Panc1 (cell line): ENCODE measurements around the gene SPECC1L. TPM values are rescaled to one million over a fixed set of nuclear protein-coding genes. Genes with fewer than 3 reads are reported as not detected.

Experiments
- ATAC-seq: fragments of 200-7000 bp; cut with Tn5 transposase; 2 replicates; pipeline ENCODE4 v1.9.1; 2020; ENCODE audit warnings: mild to moderate bottlenecking, moderate library complexity
- BruUV-seq: library from RNA; stranded (reverse); fragments of 400-500 nt; replicated peaks from 2 replicates; lab custom pipeline; 2021; lab: Mats Ljungman, UMichigan
- CTCF ChIA-PET: fragments of 300-600 bp; sonication (Branson Sonifier 250); formaldehyde crosslinking; loops from one replicate; lab custom pipeline; 2022; ENCODE audit warnings: antibody characterized with exemption; lab: Charles Lee
- POLR2A ChIA-PET: fragments of 300-600 bp; sonication (Branson Sonifier 250); formaldehyde crosslinking; loops from one replicate; lab custom pipeline; 2022; ENCODE audit warnings: antibody characterized with exemption; lab: Charles Lee
- DNase-seq: peaks from one replicate; pipeline ENCODE4 v3.0.0-alpha.2; 2010; ENCODE audit warnings: low read depth, low spot score
- H3K27ac ChIP-seq: 2 replicates; pipeline ENCODE4 v1.5.1; 2011; ENCODE audit warnings: mild to moderate bottlenecking, low read length, inconsistent platforms
- H3K27me3 ChIP-seq: fragments of 200-500 bp; sonication (Bioruptor generic); 2 replicates; pipeline ENCODE4 v1.6.0; 2014; ENCODE audit warnings: low read length, inconsistent platforms; ENCODE audit not compliant: control insufficient read depth, insufficient read depth
- H3K36me3 ChIP-seq: fragments of 200-500 bp; sonication (Bioruptor generic); 2 replicates; pipeline ENCODE4 v1.5.1; 2014; ENCODE audit warnings: inconsistent platforms, mild to moderate bottlenecking, low read length, moderate library complexity; ENCODE audit not compliant: control insufficient read depth, insufficient read depth
- H3K4me1 ChIP-seq: 2 replicates; pipeline ENCODE4 v1.5.1; 2011; ENCODE audit warnings: inconsistent platforms, mild to moderate bottlenecking, low read length, moderate library complexity; ENCODE audit not compliant: control insufficient read depth, insufficient read depth
- H3K4me3 ChIP-seq, 2 experiments: 2 replicates each; pipeline ENCODE4 v1.5.1; 2011 to 2012; ENCODE audit warnings: low read depth in 2 of 2, low read length in 2 of 2, mild to moderate bottlenecking in 2 of 2, inconsistent platforms in 1 of 2, moderate library complexity in 1 of 2
- H3K9me3 ChIP-seq: fragments of 200-500 bp; sonication (Bioruptor generic); 2 replicates; pipeline ENCODE4 v1.5.1; 2014; ENCODE audit warnings: low read depth, mild to moderate bottlenecking, inconsistent platforms, low read length, moderate library complexity; ENCODE audit not compliant: control insufficient read depth, insufficient read depth
- POLR2AphosphoS5 ChIP-seq: IDR thresholded peaks from 2 replicates; pipeline ENCODE4 v1.6.1; 2012; ENCODE audit warnings: mild to moderate bottlenecking, low read depth, low read length, moderate library complexity
- REST ChIP-seq, 2 experiments: IDR thresholded peaks; 2 replicates each; pipeline ENCODE4 v1.6.1; 2011 to 2012; ENCODE audit warnings: low read depth in 2 of 2, control low read depth in 1 of 2, low read length in 1 of 2, mild to moderate bottlenecking in 1 of 2, moderate library complexity in 1 of 2; ENCODE audit not compliant: insufficient read depth in 1 of 2
- SIN3A ChIP-seq: IDR thresholded peaks from 2 replicates; pipeline ENCODE4 v1.6.1; 2012; ENCODE audit warnings: low read depth, mild to moderate bottlenecking, low read length, moderate library complexity, borderline replicate concordance; ENCODE audit not compliant: insufficient read depth
- TCF7L2 ChIP-seq: IDR thresholded peaks from 2 replicates; pipeline ENCODE4 v1.6.1; 2011; ENCODE audit warnings: mild to moderate bottlenecking, low read depth, low read length, inconsistent platforms
- in situ Hi-C: cut with HindIII; loops from 2 replicates; pipeline ENCODE4 v1.10.0; 2016; ENCODE audit warnings: low sequenced_read_pairs, low pct_unique_long_range_greater_than_20kb
- intact Hi-C: fragments of 100-400 bp; cut with micrococcal nuclease; formaldehyde crosslinking; loops from one replicate; pipeline ENCODE4 v1.10.0; 2022; ENCODE audit not compliant: unreplicated experiment
- total RNA-seq: library from RNA; stranded (reverse); gene quantifications from one replicate; pipeline ENCODE4 v1.2.1, GENCODE V29; 2021; ENCODE audit not compliant: unreplicated experiment
- TF ChIP-seq, protein P1 (sequence below): fragments of 450-650 bp; IDR thresholded peaks from 2 replicates; pipeline ENCODE4 v1.5.1; 2017; ENCODE audit warnings: mild to moderate bottlenecking

The SPECC1L gene
- total RNA-seq, 1 experiment from 2014 or later = 43.3 TPM

GRCh38 chr22:24400034-24400725 is 129.5 kb downstream of the SPECC1L start:
- H3K9me3 ChIP-seq = no peaks in the 10 kb centered on the region
- H3K27ac ChIP-seq = no peak overlapping the region
- DNase-seq (no peak), ATAC-seq (no peak)
- H3K4me3 ChIP-seq = no peak overlapping the region
- intact Hi-C loops = no loop called here
- TSS peak; percentile 10 for BruUV-seq
- ChIA-PET POLR2A (no interaction called here), CTCF (no interaction called here)
- H3K27me3 ChIP-seq = no peaks in the 10 kb centered on the region
- TF ChIP-seq, protein P1, sequence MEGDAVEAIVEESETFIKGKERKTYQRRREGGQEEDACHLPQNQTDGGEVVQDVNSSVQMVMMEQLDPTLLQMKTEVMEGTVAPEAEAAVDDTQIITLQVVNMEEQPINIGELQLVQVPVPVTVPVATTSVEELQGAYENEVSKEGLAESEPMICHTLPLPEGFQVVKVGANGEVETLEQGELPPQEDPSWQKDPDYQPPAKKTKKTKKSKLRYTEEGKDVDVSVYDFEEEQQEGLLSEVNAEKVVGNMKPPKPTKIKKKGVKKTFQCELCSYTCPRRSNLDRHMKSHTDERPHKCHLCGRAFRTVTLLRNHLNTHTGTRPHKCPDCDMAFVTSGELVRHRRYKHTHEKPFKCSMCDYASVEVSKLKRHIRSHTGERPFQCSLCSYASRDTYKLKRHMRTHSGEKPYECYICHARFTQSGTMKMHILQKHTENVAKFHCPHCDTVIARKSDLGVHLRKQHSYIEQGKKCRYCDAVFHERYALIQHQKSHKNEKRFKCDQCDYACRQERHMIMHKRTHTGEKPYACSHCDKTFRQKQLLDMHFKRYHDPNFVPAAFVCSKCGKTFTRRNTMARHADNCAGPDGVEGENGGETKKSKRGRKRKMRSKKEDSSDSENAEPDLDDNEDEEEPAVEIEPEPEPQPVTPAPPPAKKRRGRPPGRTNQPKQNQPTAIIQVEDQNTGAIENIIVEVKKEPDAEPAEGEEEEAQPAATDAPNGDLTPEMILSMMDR = no peak
- TF ChIP-seq SIN3A (no peak), TCF7L2 (no peak), POLR2AphosphoS5 (no peak), REST (IDR thresholded peaks at IDR 0.05; ENCODE audit: insufficient read depth in 1 of 2, low read depth in 2 of 2, low read length in 1 of 2) (no peak)
- H3K36me3 ChIP-seq = no peaks in the 10 kb centered on the region; the same call in none of the 2 replicates
- peaks cover 14% of the 10 kb centered on the region for H3K4me1 ChIP-seq
- in situ Hi-C loops = no loop called here

GRCh38 chr22:24400726-24401596 is 130.3 kb downstream of the SPECC1L start:
- no peak for ATAC-seq
- Histone ChIP-seq H3K27me3 (no peaks in the 10 kb centered on the region), H3K36me3 (no peaks in the 10 kb centered on the region; the same call in none of the 2 replicates), H3K4me1 (peaks cover 14% of the 10 kb centered on the region), H3K4me3 (no peak overlapping the region), H3K27ac (no peak overlapping the region), H3K9me3 (no peaks in the 10 kb centered on the region)
- no peak for TF ChIP-seq POLR2AphosphoS5
- TF ChIP-seq, protein P1 = no peak
- no peak for TF ChIP-seq TCF7L2
- no peak for TF ChIP-seq SIN3A
- no peak for TF ChIP-seq REST (IDR thresholded peaks at IDR 0.05; ENCODE audit: insufficient read depth in 1 of 2, low read depth in 2 of 2, low read length in 1 of 2)
- ChIA-PET POLR2A (no interaction called here), CTCF (no interaction called here)
- in situ Hi-C loops = no loop called here
- intact Hi-C loops = no loop called here
- DNase-seq = no peak
- BruUV-seq = no TSS peak
